PFSK-1 (cell line): ENCODE measurements around the gene LRCH3.

Experiments used
- FOXP2 ChIP-seq: optimal IDR thresholded peaks from 2 replicates; pipeline ENCODE3; 2011; ENCODE audit warnings: borderline replicate concordance, control low read depth, inconsistent platforms; ENCODE audit not compliant: insufficient read depth; ENCODE audit errors: extremely low read length, extremely low read depth
- POLR2AphosphoS5 ChIP-seq: IDR thresholded peaks from 2 replicates; pipeline ENCODE4 v1.6.1; 2012; ENCODE audit warnings: low read depth, mild to moderate bottlenecking, control low read depth, low read length, moderate library complexity
- REST ChIP-seq, 2 experiments: IDR thresholded peaks; 2 replicates each; pipeline versions ENCODE4 v1.6.1 to v1.8.0; 2011 to 2012; ENCODE audit warnings: low read depth in 2 of 2, low read length in 2 of 2, control low read depth in 1 of 2, inconsistent platforms in 1 of 2, mild to moderate bottlenecking in 1 of 2, moderate library complexity in 1 of 2; ENCODE audit not compliant: insufficient read depth in 1 of 2
- SIN3A ChIP-seq: IDR thresholded peaks from 2 replicates; pipeline ENCODE4 v1.6.1; 2012; ENCODE audit warnings: mild to moderate bottlenecking, low read length, moderate library complexity, borderline replicate concordance; ENCODE audit not compliant: insufficient read depth
- TAF1 ChIP-seq: IDR thresholded peaks from 2 replicates; pipeline ENCODE4 v1.6.1; 2012; ENCODE audit warnings: low read length, control low read depth, borderline replicate concordance; ENCODE audit not compliant: insufficient read depth

The LRCH3 gene

GRCh38 chr3:197752107-197752506, 38.9 kb upstream of the LRCH3 start:
- TF ChIP-seq TAF1 (no peak), POLR2AphosphoS5 (no peak), SIN3A (no peak)

- TF ChIP-seq POLR2AphosphoS5 (no peak), REST (IDR thresholded peaks at IDR 0.05; ENCODE audit: insufficient read depth in 1 of 2, low read depth in 2 of 2, low read length in 2 of 2) (no peak), FOXP2 (no peak), TAF1 (no peak), SIN3A (no peak)
Observed at GRCh38 chr3:197753263-197753662, 37.8 kb upstream of the LRCH3 start.

GRCh38 chr3:197756704-197757103, 34.4 kb upstream of the LRCH3 start:
- TF ChIP-seq REST (IDR thresholded peaks at IDR 0.05; ENCODE audit: insufficient read depth in 1 of 2, low read depth in 2 of 2, low read length in 2 of 2) (no peak), TAF1 (no peak), POLR2AphosphoS5 (no peak), SIN3A (no peak), FOXP2 (no peak)

GRCh38 chr3:197758512-197758911, 32.5 kb upstream of the LRCH3 start:
- no peak for TF ChIP-seq TAF1
- no peak for TF ChIP-seq FOXP2
- no peak for TF ChIP-seq SIN3A
- no peak for TF ChIP-seq POLR2AphosphoS5
- TF ChIP-seq REST (IDR thresholded peaks at IDR 0.05; ENCODE audit: insufficient read depth in 1 of 2, low read depth in 2 of 2, low read length in 2 of 2) = no peak

GRCh38 chr3:197761784-197762183, 29.3 kb upstream of the LRCH3 start:
- TF ChIP-seq FOXP2 (no peak), SIN3A (no peak), TAF1 (no peak), POLR2AphosphoS5 (no peak), REST (IDR thresholded peaks at IDR 0.05; ENCODE audit: insufficient read depth in 1 of 2, low read depth in 2 of 2, low read length in 2 of 2) (no peak)
